Amygdala (tissue), 56 donors: ENCODE results near the gene RDX.
"Not testable (repeated sequence)": the region's sequence is repeated elsewhere in the genome, so short reads cannot be mapped to it uniquely, and the experiment has no call there.

Source experiments
- DNase-seq, 56 donors: peaks; one replicate each; lab custom pipeline; 2025; lab: John Stamatoyannopoulos, UW

Gene RDX

GRCh38 chr11:110306019-110306388, 9.6 kb upstream of the RDX start:
- DNase-seq: not testable (repeated sequence)

DNA sequence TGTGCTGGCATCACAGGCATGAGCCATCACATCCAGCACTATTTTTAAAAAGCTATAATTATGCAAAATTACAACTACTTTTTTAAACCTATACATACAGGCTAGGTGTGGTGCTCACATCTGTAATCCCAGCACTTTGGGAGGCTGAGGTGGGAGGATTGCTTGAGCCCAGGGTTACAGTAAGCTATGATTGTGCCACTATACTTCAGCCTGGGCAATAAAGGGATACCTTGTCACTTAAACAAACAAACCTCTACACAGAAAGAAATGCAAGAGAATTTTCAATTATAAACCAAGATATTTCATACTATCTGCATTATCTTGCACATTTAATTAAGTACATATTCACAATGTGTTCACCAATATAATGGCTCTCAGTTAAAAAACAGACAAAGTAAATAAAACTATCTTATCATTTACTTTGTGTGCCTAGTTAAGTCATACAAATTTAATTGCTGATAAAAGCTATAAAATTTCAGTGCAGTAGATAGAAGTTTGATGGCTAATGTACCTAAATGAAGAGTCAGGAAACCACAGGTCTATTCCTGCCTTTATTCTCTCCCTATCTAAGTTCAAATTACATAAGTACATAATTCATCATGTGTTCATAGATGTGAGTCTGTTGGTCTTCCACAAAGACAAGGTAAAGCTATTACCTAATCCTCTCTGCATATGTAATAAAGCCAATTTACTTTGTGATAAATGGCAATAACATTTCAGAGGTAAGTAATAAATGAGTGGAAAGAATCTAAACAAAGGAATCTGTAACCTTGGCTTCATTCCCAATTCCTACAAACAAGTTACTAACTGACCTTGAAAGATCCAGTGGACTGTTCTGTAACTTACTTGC, 9.0 kb upstream of the RDX start:
- DNase-seq: no peak

GRCh38 chr11:110303414-110303826, 7.0 kb upstream of the RDX start:
- no peak for DNase-seq

DNA sequence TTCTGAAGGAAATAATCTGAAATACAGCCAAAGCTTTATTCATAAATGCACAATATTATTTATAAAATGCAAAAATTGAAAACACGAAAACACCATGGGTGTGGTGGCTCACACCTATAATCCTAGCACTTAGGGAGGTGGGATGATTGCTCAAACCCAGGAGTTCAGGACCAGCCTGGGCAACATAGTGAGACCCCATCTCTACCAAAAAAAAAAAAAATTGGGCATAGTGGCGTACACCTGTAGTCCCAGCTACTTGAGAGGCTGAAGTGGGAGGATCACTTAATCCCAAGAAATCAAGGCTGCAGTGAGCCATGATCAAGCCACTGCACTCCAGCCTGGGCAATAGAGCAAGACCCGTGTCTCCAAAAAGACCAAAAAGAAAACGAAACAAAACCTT, 5.2 kb upstream of the RDX start:
- no peak for DNase-seq

DNA sequence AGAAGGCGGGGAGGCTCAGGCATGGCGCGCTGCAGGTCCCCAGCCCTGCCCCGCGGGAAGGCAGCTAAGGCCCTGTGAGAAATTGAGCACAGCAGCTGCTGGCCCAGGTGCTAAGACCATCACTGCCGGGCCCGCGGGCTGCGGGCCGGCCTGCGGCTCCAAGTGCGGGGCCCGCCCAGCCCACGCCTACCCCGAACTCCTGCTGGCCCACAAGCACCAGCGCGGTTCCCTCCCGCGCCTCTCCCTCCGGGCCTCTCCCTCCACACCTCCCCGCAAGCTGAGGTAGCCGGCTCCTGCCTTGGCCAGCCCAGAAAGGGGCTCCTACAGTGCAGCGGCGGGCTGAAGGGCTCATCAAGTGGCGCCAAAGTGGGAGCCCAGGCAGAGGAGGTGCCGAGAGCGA, 4.6 kb upstream of the RDX start:
- no peak for DNase-seq

DNA sequence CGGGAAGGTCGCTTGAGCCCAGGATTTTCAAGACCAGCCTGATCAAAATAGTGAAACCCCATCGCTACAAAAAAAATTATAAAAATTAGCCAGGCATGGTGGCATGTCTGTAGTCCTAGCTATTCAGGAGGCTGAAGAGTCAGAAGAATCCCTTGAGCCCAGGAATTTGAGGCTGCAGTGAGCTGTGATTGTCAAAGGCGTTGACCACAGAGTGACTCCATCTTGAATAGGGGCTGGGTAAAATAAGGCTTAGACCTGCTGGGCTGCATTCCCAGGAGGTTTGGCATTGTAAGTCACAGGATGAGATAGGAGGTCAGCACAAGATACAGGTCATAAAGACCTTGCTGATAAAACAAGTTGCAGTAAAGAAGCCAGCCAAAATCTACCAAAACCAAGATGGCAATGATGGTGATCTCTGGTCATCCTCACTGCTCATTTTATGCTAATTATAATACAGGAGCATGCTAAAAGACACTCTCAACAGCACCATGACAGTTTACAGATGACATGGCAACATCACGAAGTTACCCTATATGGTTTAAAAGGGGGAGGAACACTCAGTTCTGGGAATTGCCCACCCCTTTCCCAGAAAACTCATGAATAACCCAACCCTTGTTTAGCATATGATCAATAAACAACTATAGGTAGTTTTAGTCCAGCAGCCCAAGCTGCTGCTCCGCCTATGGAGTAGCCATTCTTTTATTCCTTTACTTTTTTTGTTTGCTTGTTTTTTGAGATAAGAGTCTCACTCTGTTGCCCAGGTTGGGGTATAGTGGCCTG, 2.8 kb upstream of the RDX start:
- no peak for DNase-seq

DNA sequence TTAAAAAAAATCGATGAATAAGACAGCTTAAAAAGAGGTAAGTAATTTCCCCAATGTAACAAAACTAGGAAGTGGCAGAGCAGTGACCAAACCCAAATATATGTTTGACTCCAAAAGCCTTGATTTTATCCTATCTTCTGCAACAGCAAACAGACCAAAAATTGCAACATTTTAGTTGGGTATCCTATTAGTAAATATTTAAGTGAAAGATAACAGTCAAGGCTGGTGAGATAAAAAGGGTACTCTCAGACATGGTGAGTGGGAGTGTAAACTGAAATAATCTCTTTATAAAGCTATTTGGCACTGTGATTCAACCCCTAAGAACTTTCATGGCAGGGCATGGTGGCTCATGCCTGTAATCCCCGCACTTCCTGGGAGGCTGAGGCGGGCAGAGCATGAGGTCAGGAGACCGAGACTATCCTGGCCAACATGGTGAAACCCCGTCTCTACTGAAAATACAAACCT, 1.9 kb upstream of the RDX start:
- no peak for DNase-seq

DNA sequence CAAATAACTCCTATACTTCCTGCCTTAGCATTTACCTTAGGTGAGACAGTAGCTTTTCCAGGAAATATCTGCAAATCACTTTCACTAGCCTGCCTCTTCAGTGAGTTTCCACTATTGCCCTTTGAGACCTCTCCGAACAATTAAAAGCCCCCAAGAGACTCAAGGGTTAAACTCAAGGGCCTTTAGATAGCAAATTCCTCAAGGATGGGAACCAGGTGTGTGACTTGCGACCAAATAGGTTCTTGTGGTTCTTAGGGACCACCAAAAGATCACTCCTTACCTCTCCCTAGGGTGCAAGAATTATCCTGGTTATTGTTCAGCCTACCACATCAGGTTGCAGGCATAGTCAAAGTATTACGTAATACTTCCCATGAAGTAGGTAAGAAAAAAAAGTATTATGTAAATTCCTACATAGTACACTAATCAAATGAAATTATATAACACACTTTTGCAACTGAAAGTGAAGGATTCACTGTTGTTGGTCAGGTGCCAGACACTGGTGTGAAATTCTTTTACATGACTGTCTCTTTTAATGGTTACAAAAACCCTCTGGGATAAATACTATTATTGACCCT, 1.4 kb upstream of the RDX start:
- no peak for DNase-seq

DNA sequence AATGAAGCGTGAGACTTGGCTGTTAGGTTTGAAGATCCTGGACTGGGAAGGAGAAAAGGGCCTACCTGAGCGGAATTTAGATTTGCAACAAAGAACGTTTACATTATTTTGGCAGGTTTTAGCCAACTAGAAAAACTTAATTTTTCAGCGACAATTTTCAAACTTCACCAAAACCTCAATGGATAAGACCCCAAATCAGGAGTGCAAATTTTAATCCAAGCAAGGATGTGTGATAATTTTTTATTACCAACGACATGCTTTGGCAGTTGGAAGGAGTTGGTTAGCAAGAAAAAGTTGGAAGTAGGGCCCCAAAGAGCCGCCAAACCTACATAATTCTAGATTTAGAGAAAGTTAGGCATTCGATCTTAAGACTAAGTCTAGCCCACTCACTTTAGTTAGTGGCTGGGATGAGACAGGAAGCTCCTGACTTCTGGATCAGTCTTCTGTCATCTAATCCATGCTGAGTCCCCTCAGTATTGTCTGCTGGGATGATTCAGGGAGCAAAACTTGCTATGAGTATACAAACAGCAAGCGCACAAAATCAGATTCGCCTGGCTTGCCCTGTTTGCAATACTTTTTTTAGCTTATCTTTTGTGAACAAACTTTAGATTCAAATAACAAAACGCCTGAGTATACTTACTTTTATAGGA, 787 bp upstream of the RDX start:
- DNase-seq: peak in 1 of 56 donors; percentile 9

- DNase-seq: peak in 38 of 56 donors; percentile 14 to 77 (median 50)
Observed at GRCh38 chr11:110295531-110296225, 736 bp downstream of the RDX start.

DNA sequence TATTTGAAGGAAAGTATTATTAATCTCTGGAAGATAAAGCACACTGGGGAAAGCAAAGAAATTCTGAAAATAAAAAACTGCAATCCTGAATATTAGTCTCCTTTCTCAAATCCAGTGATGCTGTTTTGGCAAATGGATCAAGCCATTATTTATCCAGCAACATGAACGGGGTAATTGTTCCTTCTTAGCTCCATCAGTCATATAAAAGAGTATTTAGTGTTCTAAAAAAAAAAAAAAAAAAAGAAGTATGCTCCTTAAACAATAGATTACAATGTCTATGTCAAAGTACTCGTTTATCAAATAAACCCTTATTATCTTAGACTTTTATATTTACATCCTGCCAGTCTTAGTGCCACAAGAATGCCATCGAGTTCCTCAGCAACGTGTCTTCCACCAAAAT, 1.3 kb downstream of the RDX start:
- peak in 1 of 56 donors; percentile 31 for DNase-seq

DNA sequence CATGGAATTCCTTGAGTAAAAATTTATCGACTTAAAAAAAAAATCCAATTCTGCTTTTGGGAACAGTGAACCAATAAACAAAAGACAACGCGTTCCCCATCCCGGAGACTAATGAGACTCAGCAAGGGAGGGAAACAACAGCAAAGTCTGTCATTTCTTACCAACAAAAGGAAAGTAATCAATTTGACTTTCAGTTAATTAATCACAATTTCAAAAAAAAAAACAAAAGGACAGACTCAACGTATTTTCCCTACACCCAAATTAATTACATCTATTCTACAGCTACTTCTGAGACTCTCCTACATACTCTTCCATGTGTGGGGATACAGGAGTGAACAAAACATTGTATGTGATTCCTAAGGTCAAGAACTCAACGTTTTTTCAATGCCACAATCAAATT, 1.9 kb downstream of the RDX start:
- DNase-seq: no peak

DNA sequence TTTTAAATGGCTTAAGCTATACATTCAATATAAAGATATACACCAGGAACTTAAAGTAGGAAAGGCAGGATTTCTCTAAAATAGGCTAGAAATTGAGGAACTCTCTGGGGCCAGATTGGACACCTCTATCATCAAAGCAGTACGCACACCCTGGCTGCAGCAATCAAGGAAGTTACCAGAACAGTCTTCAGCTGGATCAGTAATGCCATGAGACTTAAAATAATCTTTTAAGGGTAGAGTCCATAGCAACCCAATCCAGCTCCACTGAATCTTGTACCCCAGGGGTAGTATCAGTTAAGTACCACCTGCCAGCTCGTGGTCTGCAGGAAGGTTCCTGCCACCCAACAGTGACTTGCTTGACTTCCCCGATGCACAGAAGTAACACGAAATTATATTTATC, 3.0 kb downstream of the RDX start:
- DNase-seq: no peak

DNA sequence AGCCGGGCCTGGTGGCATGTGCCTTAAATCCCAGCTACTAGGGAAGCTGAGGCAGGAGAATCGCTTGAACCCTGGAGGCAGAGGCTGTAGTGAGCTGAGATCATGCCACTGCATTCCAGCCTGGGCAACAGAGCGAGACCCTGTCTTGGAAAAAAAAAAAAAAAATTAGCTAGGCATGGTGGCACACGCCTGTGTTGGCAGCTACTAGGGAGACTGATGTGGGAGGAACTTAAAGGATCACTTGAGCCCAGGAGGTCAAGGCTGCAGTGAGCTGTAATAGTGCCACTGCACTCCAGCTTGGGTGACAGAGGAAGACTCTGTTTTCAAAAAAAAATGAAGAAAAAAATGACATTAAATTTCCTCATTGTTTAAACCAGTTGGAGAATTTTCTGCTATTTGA, 4.3 kb downstream of the RDX start:
- DNase-seq: not testable (repeated sequence)

DNA sequence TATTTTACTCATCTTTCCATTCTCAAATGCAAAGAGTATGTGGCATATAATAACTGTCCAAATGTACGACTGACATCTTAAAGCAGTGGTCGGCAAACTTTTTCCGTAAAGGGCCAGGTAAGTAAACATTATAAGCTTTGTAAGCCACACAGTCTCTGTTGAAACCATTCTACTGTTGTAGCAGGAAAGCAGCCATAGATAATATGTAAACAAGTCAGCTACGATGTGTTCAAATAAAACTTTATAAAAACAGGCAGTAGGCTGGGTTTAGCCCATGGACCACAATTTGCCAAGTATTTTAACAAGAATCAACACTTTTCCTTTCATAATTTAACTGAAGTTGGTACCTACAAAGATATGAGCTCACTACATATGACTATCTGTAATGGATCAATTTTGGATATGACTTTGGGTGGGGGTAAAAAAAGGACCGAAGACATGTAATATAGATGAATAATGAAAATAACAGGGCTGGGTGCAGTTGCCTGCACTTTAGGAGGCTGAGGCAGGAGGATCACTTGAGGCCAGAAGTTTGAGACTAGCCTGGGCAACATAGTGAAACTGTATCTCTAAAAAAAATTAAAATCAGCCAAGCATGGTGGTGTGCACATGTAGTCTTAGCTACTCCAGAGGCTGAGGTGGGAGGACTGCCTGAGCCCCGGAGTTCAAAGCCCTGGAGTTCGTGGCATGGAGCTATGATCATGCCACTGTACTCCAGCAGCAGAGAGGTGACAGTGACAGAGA, 5.7 kb downstream of the RDX start:
- DNase-seq: no peak

- DNase-seq: no peak
Observed at GRCh38 chr11:110289472-110289871, 6.9 kb downstream of the RDX start.

GRCh38 chr11:110287537-110287936, 8.9 kb downstream of the RDX start:
- DNase-seq: no peak

- DNase-seq: no peak
Observed at GRCh38 chr11:110286298-110287040, 9.9 kb downstream of the RDX start.

DNA sequence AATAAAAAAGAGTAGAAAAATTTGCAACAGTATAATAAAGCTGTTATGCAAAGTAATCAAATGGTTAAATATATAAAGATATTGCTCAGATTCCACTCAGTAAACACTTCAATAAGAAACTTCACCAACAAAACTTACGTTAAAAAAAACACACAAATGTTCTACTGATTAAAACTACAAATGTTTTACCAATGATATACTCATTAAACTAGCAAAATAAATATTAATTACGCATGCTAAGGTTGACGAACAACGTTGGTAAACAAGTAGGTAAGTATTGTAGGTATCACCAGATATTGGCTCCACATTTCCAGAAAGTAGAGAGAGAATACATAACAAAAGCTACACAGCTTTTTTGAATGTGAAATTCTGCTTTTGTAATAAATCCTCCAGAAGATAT, 12.6 kb downstream of the RDX start:
- DNase-seq: no peak
